ENCODE measurements around the gene TOB1.

Gene TOB1

GRCh38 chr17:50872710-50873424 is 6.7 kb upstream of the TOB1 start:
- TF ChIP-seq, protein P1, sequence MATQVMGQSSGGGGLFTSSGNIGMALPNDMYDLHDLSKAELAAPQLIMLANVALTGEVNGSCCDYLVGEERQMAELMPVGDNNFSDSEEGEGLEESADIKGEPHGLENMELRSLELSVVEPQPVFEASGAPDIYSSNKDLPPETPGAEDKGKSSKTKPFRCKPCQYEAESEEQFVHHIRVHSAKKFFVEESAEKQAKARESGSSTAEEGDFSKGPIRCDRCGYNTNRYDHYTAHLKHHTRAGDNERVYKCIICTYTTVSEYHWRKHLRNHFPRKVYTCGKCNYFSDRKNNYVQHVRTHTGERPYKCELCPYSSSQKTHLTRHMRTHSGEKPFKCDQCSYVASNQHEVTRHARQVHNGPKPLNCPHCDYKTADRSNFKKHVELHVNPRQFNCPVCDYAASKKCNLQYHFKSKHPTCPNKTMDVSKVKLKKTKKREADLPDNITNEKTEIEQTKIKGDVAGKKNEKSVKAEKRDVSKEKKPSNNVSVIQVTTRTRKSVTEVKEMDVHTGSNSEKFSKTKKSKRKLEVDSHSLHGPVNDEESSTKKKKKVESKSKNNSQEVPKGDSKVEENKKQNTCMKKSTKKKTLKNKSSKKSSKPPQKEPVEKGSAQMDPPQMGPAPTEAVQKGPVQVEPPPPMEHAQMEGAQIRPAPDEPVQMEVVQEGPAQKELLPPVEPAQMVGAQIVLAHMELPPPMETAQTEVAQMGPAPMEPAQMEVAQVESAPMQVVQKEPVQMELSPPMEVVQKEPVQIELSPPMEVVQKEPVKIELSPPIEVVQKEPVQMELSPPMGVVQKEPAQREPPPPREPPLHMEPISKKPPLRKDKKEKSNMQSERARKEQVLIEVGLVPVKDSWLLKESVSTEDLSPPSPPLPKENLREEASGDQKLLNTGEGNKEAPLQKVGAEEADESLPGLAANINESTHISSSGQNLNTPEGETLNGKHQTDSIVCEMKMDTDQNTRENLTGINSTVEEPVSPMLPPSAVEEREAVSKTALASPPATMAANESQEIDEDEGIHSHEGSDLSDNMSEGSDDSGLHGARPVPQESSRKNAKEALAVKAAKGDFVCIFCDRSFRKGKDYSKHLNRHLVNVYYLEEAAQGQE (IDR thresholded peaks at IDR 0.05; ENCODE audit: insufficient read depth in 1 of 2, low read depth in 2 of 2, low read length in 2 of 2) = no peak
- TF ChIP-seq FOXP2 (optimal IDR thresholded peaks at IDR 0.05; ENCODE audit: borderline replicate concordance, extremely low read depth, extremely low read length, insufficient read depth) (no peak), SIN3A (IDR thresholded peaks at IDR 0.05; ENCODE audit: borderline replicate concordance, insufficient read depth, low read length) (no peak), TAF1 (IDR thresholded peaks at IDR 0.05; ENCODE audit: borderline replicate concordance, insufficient read depth, low read length) (no peak), POLR2AphosphoS5 (IDR thresholded peaks at IDR 0.05; ENCODE audit: low read depth, low read length) (no peak)

- TF ChIP-seq SIN3A (IDR thresholded peaks at IDR 0.05; ENCODE audit: borderline replicate concordance, insufficient read depth, low read length) (no peak), FOXP2 (optimal IDR thresholded peaks at IDR 0.05; ENCODE audit: borderline replicate concordance, extremely low read depth, extremely low read length, insufficient read depth) (no peak), TAF1 (IDR thresholded peaks at IDR 0.05; ENCODE audit: borderline replicate concordance, insufficient read depth, low read length) (no peak), POLR2AphosphoS5 (IDR thresholded peaks at IDR 0.05; ENCODE audit: low read depth, low read length) (no peak)
- TF ChIP-seq, protein P1 (IDR thresholded peaks at IDR 0.05; ENCODE audit: insufficient read depth in 1 of 2, low read depth in 2 of 2, low read length in 2 of 2) = no peak
Observed at GRCh38 chr17:50871898-50872297, 5.7 kb upstream of the TOB1 start.

DNA sequence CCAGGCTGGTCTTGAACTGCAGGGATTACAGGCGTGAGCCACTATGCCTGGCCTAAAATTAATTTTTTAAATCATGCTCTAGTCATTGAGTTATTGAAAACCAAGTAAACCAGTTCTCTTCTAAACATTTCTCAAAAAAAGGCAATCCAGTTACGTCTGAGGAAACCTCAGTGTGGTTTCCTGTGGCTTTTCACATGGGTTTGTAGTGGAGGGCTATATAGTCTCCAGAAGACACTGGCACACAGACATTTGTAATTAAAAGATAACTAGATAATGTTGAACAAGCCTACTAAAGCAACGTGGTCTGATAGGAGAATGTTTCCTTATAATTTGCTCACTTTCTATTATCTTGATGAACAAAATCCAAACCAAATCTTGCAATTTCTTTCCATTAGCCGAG is 5.2 kb upstream of the TOB1 start:
- TF ChIP-seq, protein P1 (IDR thresholded peaks at IDR 0.05; ENCODE audit: insufficient read depth in 1 of 2, low read depth in 2 of 2, low read length in 2 of 2) = no peak
- TF ChIP-seq POLR2AphosphoS5 (IDR thresholded peaks at IDR 0.05; ENCODE audit: low read depth, low read length) (no peak), FOXP2 (optimal IDR thresholded peaks at IDR 0.05; ENCODE audit: borderline replicate concordance, extremely low read depth, extremely low read length, insufficient read depth) (no peak), SIN3A (IDR thresholded peaks at IDR 0.05; ENCODE audit: borderline replicate concordance, insufficient read depth, low read length) (no peak), TAF1 (IDR thresholded peaks at IDR 0.05; ENCODE audit: borderline replicate concordance, insufficient read depth, low read length) (no peak)

GRCh38 chr17:50868602-50869001 is 2.4 kb upstream of the TOB1 start:
- no peak for TF ChIP-seq FOXP2 (optimal IDR thresholded peaks at IDR 0.05; ENCODE audit: borderline replicate concordance, extremely low read depth, extremely low read length, insufficient read depth)
- TF ChIP-seq, protein P1 (IDR thresholded peaks at IDR 0.05; ENCODE audit: insufficient read depth in 1 of 2, low read depth in 2 of 2, low read length in 2 of 2) = no peak
- TF ChIP-seq POLR2AphosphoS5 (IDR thresholded peaks at IDR 0.05; ENCODE audit: low read depth, low read length) = no peak
- TF ChIP-seq SIN3A (IDR thresholded peaks at IDR 0.05; ENCODE audit: borderline replicate concordance, insufficient read depth, low read length) = no peak
- no peak for TF ChIP-seq TAF1 (IDR thresholded peaks at IDR 0.05; ENCODE audit: borderline replicate concordance, insufficient read depth, low read length)
